Jurkat, Clone E6-1 (cell line): ENCODE results near the gene MKRN1.
"Not testable (repeated sequence)": the region's sequence is repeated elsewhere in the genome, so short reads cannot be mapped to it uniquely, and the experiment has no call there.

Experiments
- DNase-seq: peaks from one replicate; pipeline ENCODE4 v3.0.0-alpha.2; 2011; ENCODE audit warnings: low read depth, low spot score
- H3K4me3 ChIP-seq: 2 replicates; pipeline ENCODE4 v1.5.1; 2011; ENCODE audit warnings: mild to moderate bottlenecking, low read length, control low read depth, moderate library complexity

The MKRN1 gene

GRCh38 chr7:140489026-140489359, 9.7 kb upstream of the MKRN1 start:
- H3K4me3 ChIP-seq: no peak overlapping the region
- DNase-seq: no peak

DNA sequence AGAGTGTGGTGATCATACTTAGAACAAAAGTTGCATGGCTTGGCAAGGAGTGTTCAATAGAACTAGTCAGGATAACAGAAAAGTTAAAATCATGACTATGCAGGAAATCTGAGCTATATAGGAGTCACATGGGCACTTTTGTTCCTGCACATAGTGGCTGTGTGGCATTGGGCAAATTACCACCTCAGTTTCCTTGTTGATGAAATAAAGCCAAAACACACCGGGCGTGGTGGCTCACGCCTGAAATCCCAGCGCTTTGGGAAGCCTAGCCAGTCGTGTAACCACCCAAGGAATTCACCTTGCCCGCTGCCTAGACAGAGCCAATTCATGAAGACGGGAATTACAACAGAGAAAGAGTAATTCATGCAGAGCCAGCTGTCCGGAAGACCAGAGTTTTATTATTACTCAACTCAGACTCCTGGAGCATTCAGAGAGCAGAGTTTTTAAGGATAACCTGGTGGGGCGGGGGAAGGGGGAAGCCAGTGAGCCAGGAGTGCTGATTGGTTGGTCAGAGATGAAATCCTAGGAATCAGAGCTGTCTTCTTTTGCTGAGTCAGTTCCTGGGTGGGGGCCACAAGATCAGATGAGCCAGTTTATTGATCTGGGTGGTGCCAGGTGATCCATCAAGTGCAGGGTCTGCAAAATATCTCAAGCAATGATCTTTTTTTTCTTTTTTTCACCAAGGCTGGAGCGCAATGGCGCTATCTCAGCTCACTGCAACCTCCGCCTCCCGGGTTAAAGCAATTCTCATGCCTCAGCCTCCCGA, 6.4 kb upstream of the MKRN1 start:
- no peak overlapping the region for H3K4me3 ChIP-seq
- no peak for DNase-seq

- no peak for DNase-seq
- no peak overlapping the region for H3K4me3 ChIP-seq
Measured at GRCh38 chr7:140484951-140485499, 5.7 kb upstream of the MKRN1 start.

- DNase-seq: no peak
- no peak overlapping the region for H3K4me3 ChIP-seq
Measured at GRCh38 chr7:140484479-140484878, 5.2 kb upstream of the MKRN1 start.

DNA sequence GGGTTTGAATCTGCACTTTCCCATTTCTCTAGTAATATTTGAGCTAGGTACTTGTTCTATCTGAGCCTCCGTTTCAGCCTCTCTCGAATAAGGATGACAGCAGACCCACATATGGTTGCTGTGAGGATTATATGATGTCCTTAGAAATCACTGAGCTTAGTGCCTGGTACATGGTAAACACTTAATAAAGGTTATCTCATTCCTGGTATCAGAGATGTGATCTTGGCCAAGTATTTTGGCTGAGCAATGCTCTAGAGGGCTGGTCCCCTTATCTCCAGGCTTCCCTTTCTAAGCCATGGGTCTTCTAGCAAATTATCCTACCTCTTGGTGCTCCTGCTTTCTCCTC, 407 bp upstream of the MKRN1 start:
- H3K4me3 ChIP-seq: peak overlapping the region; percentile 78
- no peak for DNase-seq

- DNase-seq: peak; percentile 35
- H3K4me3 ChIP-seq: peak overlapping the region; percentile 78
Measured at GRCh38 chr7:140478246-140479061, 851 bp downstream of the MKRN1 start.

GRCh38 chr7:140476698-140477261, 2.5 kb downstream of the MKRN1 start:
- DNase-seq: no peak
- no peak overlapping the region for H3K4me3 ChIP-seq

- DNase-seq: peak; percentile 41
- no peak overlapping the region for H3K4me3 ChIP-seq
Measured at GRCh38 chr7:140475747-140476333, 3.5 kb downstream of the MKRN1 start.

- no peak for DNase-seq
- H3K4me3 ChIP-seq: no peak overlapping the region
Measured at GRCh38 chr7:140463111-140463510, 16.2 kb downstream of the MKRN1 start.

DNA sequence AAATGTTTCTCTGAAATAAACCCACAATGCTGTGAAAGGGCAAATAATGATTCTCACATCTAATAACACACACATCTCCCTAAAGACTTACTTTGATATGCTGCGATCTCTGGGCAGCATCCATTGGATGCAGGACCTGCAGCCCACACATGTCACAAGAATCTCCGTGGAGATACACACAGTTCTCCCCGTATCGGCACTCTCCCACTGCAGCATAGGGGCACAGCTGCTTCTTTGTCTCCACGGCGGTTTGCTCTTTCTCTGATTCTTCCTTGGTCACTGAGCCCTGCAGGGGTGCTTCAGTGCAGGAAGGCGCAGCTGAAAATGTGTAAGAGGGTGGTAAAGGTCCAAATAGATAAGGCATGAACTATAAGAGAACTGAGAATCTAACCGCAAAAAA, 20.4 kb downstream of the MKRN1 start:
- no peak overlapping the region for H3K4me3 ChIP-seq
- no peak for DNase-seq

- no peak for DNase-seq
- H3K4me3 ChIP-seq: no peak overlapping the region
Measured at GRCh38 chr7:140458201-140458600, 21.1 kb downstream of the MKRN1 start.

GRCh38 chr7:140456551-140457051, 22.7 kb downstream of the MKRN1 start:
- no peak for DNase-seq

GRCh38 chr7:140455743-140456142, 23.6 kb downstream of the MKRN1 start:
- DNase-seq: no peak
- H3K4me3 ChIP-seq: no peak overlapping the region

More at GRCh38 chr7:140456551-140457051, 22.7 kb downstream of the MKRN1 start:
- H3K4me3 ChIP-seq: no peak overlapping the region

GRCh38 chr7:140454657-140455015, 24.7 kb downstream of the MKRN1 start:
- H3K4me3 ChIP-seq: no peak overlapping the region
- DNase-seq: no peak

DNA sequence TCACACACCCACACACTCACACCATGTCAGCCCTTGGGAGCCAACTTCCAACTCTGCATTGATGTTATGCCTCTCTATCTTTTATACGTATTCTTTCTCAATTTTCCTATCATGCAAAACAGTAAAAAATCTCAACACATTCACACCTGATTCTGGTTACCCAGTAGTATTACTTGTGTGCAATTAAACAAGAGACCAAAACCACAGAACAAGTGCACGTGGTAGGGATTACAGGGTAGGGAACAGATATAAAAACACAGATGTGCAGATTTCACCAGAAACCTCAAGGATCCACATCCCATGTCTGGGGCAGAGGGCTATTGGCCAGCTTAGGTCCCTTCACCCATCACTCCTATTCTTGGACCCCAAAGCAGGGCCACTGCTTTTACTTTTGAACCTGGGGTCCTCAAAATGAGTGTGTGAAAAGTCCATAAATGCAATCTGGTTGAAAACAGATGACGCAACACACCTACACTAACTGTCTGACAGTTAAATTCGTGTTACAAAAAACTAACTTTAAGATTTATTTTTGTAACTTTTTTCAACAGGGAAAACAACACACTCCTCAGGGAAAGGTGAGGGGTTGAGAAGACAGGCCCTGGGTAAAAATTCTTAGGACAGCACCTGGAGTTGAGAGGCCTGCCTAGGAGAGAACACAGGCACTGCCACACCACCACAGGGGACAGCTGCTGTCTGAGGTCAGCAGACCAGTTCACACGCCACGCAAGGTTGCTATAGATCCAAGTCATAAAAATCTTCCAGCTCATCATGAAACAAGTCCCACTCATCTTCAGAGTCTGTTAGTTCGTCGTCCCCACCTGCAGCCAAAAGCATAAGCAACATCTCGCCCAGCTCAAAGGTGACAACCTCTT, 25.3 kb downstream of the MKRN1 start:
- not testable (repeated sequence) for H3K4me3 ChIP-seq
- DNase-seq: peak; percentile 7

- H3K4me3 ChIP-seq: no peak overlapping the region
- DNase-seq: no peak
Measured at GRCh38 chr7:140453273-140453672, 26.0 kb downstream of the MKRN1 start.

DNA sequence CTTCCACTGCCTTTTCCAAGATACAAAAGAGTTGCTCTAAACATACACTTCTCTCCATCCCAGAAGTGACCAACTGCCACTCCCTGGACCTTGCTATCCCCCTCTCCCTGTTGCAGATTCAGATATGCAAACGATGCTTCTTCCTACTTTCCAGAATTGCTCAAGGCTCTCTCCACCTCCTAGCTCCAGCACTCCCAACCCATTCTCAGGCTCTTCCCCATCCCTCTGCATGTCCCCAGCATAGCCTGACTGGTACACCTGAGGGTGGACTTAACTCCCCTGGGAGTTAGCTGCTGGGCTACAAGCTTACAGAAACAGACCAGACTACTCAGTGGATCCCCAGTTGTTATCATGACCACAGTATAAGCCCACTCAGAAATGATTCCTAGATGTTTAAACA, 27.6 kb downstream of the MKRN1 start:
- no peak overlapping the region for H3K4me3 ChIP-seq
- no peak for DNase-seq

- no peak for DNase-seq
Measured at GRCh38 chr7:140448781-140449480, 30.4 kb downstream of the MKRN1 start.

More at GRCh38 chr7:140448781-140449480, 30.4 kb downstream of the MKRN1 start:
- H3K4me3 ChIP-seq: no peak overlapping the region
